Mesenteric fat pad (tissue), 1 donor: ENCODE results near the gene KRTAP5-5. TPM values are rescaled to one million over a fixed set of nuclear protein-coding genes. Genes with fewer than 3 reads are reported as not detected.
"Not testable (repeated sequence)": the region's sequence is repeated elsewhere in the genome, so short reads cannot be mapped to it uniquely, and the experiment has no call there.

Source experiments
- DNase-seq: peaks from one replicate; pipeline ENCODE4 v3.0.0-alpha.2; 2020; ENCODE audit warnings: low spot score
- long read RNA-seq: library from polyadenylated mRNA; unstranded; transcript quantifications from one replicate; pipeline ENCODE4 v2.0.0, GENCODE V29; 2020
- total RNA-seq: library from RNA; stranded (reverse); fragmentation: NEBNext Ultra II Directional; extraction: Animal tissue kit (Norgen Biotek cat#: 25700); gene quantifications from one replicate; pipeline ENCODE4 v1.2.1, GENCODE V29; 2021
- donor health status: DM: yes; HTN: yes; CAD: no.

The KRTAP5-5 gene, protein sequence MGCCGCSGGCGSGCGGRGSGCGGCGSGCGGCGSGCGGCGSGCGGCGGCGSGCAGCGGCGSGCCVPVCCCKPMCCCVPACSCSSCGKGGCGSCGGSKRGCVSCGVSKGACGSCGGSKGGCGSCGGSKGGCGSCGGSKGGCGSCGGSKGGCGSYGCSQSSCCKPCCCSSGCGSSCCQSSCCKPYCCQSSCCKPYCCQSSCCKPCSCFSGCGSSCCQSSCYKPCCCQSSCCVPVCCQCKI
- total RNA-seq, result not detected
- long read RNA-seq, result 0 reads

DNA sequence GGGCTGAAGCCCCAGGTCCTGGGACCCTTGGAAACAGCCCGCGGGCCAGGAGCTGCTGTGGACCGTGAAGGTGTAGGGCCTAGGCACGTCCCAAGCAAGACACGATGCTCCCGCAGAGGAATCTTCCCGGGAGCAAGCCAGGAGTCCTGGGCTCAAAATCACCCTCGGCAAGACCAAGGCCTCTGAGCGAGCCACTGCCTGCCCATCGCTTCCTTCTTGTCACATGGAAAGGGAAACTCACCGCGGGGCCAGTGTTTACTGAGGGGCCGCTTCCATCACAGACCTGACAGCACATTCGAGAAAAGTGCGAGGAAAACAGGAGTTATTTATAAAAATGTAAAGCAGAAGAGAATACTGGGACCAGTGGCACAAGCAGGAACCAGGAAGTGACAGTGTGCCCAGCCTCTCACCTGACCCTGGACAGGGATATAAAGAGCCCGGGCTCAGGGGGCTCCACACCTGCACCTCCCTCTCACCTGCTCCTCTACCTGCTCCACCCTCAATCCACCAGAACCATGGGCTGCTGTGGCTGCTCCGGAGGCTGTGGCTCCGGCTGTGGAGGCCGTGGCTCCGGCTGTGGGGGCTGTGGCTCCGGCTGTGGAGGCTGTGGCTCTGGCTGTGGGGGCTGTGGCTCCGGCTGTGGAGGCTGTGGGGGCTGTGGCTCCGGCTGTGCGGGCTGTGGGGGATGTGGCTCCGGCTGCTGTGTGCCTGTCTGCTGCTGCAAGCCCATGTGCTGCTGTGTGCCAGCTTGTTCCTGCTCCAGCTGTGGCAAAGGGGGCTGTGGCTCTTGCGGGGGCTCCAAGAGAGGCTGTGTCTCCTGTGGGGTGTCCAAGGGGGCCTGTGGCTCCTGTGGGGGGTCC, at the start of gene KRTAP5-5:
Gene KRTAP5-5, plus strand, starts transcription at position 450 of the 860 bp plus-strand sequence. Its CDS starts 66 bp downstream, at position 516.
- no peak for DNase-seq

DNA sequence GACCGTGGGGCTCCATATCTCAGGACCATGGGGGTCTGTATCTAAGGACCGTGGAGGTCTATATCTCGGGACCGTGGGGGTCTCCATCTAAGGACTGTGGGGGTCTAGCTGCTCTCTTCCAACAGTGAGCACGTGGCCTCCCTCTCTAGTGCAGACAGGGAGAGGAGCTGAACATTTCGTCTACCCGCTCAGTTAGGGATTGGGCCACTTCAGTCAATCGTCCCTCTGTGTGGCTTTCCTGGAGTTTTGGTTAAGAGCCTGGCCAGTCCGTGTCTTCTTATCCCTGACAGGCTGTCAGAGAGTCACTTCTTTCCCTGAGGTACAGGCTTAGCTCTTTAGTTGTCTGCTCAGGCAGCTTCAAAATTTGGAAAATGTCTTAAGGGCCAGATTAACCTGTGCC, 47.6 kb upstream of the KRTAP5-5 start:
- DNase-seq, result no peak

DNA sequence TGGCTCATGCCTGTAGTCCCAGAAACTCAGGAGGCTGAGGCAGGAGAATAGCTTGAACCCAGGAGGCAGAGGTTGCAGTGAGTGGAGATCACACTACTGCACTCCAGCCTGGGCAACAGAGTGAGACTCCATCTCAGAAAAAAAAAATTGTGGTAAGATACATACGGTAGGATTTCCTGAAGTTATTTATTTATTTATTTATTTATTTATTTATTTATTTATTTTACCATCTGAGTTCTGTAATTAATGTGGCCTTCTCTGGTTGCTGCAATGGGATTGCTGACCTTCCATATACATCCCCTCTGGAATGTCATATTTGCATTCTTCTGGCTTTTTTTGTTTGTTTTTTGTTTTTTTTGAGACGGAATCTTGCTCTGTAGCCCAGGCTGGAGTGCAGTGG, 46.7 kb upstream of the KRTAP5-5 start:
- not testable (repeated sequence) for DNase-seq

DNA sequence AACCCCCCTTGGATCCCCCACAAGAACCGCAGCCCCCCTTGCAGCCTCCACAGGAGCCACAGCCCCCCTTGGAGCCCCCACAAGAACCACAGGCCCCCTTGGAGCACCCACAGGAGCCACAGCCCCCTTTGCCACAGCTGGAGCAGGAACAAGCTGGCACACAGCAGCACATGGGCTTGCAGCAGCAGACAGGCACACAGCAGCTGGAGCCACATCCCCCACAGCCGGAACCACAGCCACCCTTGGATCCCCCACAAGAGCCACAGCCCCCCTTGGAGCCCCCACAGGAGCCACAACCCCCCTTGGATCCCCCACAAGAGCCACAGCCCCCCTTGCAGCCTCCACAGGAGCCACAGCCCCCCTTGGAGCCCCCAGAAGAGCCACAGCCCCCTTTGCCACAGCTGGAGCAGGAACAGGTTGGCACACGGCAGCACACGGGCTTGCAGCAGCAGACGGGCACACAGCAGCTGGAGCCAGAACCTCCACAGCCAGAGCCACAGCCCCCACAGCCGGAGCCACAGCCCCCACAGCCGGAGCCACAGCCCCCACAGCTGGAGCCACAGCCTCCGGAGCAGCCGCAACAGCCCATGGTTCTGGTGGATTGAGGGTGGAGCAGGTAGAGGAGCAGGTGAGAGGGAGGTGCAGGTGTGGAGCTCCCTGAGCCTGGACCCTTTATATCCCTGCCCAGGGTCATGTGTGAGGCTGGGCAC, 44.8 kb upstream of the KRTAP5-5 start, which contains the start of gene KRTAP5-1:
Gene KRTAP5-1, minus strand, starts transcription at position 623 of the 710 bp plus-strand sequence. Its CDS starts 34 bp downstream, at position 589.
- not testable (repeated sequence) for DNase-seq

DNA sequence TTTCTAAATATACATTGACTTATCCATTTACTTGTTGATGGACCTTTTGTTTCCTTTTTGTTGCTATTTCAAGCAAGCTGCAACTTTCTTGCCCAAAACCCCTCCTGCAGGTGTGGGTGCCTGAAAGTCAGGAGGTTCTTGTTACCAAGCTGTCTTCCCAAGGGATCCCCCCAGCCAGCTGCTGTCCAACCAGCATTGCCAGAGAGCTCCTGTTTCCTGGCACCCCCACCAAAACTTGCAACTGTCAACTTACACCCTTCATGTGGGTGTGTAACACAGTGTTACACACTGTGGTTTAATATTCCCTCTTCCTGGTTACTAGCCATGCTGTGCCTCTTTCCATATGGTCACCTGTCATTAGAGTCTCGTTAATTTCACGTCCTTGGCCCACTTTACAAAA, 42.9 kb upstream of the KRTAP5-5 start:
- DNase-seq, result no peak

DNA sequence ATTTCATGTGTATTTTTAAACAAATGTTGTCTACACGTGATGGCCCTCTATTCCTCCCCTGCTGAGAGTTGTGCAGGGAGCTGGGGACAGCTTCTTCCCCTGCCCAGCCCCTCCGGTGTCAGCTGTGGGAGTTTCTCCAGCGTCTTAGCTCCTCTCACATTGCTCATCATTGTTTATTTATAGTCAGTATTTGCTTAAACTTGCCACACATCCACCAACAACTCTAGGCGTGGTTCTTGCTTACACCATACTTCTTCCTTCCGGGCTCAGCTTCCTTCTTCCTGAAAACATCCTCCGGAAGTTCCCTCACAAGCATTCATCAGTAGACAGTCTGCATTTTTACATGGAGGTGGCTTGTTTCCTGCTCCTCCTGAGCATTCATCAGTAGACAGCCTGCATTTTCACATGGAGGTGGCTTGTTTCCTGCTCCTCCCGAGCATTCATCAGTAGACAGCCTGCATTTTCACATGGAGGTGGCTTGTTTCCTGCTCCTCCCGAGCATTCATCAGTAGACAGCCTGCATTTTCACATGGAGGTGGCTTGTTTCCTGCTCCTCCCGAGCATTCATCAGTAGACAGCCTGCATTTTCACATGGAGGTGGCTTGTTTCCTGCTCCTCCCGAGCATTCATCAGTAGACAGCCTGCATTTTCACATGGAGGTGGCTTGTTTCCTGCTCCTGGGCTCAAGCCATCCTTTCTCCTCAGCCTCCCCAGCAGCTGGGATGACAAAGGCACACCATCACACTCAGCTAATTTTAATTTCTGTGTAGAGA, 40.2 kb upstream of the KRTAP5-5 start:
- DNase-seq, result not testable (repeated sequence)

DNA sequence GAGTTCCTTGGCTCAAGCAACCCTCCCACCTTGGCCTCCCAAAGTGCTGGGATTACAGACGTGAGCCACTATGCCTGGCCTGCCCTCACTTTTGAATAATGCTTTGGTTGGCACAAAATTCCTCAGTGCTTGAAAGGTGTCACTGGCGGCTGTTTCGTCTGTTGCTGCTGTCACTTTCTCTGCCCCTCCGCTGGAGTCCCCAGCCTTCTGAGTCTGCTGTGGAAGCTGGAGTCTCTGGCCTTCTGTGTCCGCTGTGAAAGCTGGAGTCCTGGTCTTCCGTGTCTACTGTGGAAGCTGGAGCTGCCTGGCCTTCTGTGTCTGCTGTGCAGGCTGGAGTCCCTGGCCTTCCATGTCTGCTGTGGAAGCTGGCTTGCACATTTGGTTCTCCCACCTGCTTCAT, 39.6 kb upstream of the KRTAP5-5 start:
- no peak for DNase-seq

DNA sequence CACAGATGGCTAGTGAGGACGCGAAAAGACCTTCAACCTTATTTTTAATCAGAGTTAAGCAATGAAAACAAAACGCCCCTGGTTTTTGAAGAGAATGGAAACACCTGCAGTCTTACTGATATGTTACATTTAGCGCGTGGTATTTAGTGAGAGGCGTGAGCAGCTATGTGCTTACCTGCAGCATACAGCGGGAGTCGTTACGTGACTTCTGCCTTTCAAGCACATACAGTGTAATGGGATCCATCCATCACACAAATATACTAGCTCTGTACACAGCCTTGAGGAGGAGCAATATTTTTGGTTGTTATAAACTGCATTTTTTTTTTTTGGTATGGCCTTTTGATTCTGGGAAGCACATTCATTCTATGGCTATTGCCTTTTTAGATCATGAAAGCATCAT, 36.9 kb upstream of the KRTAP5-5 start:
- DNase-seq, result no peak

DNA sequence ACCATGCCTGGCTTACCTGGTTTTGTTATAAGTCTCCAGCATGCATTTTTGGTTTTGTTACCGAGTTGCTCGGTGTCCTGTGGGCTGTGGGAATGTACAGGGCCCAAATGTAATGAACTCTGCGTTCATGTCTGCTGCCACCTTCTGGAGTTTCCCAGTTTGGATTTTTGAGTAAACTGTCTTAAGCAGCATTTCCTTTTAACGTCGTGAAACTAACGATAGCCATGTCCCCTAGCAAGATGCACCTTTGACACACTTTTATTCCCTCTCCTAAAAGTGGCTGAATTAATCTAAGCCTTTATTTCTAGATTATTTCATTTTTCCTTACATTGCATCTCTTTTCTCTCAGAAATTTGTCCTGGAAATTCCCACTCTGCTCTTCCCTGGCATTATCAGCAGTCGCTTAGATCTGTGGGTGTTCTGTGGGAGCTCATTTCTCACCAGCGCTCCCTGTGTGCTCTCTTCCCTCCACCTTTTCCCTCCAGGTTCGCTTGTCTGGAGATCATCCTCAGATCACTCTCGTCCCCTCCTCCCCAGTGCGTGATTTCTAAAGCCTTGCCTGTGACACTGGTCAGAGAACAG, 33.5 kb upstream of the KRTAP5-5 start:
- not testable (repeated sequence) for DNase-seq

DNA sequence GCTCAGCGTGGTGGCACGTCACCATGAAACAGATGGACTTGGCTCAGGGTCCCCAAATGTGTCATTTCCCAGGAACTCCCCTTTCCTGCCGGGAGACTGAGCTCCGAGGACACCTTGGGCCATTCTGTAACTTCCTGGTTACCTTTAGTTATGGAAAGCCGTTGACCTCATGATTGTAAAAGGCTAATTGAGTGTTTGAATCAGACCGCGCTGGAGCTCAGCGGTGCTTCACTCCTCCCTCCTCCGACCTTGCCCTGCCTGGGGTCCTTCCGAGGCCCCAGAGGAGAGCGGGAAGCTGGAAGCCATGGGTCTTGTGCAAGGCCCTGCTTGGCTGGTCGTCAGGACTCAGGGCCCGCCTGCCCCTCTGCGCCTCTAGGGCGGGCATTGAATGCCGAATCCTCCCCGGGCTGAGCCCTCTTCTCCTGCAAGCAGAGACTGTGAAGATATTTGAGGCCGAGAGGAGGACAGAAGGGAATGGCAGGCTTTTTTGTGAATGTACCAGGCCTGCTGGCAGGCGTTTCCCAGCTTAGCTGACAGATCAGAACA, 32.9 kb upstream of the KRTAP5-5 start:
- DNase-seq, result not testable (repeated sequence)

DNA sequence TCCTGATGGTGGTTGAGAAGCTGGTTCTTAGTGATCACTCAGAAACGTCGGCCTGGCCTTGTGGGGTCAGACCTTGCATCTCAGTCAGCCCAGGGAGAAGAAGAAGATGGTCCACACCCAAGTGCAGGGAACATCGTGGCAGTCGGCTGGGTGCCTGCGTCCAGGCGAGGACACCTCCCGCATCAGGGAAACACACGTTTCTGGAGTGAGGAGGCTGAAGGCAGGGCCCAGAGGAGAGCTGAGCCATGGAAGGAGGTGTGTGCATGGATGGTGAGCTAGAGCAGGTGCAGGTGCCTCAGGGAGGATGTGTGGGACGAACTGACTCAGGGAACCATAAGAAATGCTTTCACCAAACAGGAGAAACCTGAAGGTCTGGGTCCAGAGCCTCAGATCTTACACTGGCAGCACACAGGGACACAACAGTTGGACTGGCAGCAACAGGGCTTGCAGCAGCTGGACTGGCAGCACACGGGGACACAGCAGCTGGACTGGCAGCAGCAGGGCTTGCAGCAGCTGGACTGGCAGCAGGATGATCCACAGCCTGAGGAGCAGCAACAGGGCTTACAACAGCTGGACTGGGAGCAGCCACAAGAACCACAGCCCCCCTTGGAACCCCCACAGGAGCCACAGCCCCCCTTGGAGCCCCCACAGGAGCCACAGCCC, 32.1 kb upstream of the KRTAP5-5 start:
- DNase-seq, result no peak

DNA sequence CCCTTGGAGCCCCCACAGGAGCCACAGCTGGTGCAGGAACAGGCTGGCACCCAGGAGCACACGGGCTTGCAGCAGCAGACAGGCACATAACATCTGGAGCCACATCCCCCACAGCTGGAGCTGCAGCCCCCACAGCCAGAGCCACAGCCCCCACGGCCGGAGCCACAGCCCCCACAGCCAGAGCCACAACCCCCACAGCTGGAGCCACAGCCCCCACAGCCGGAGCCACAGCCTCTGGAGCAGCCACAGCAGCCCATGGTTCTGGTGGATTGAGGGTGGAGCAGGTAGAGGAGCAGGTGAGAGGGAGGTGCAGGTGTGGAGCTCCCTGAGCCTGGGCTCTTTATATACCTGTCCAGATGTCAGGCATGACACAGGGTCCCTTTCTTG, 31.6 kb upstream of the KRTAP5-5 start, which contains the start of gene KRTAP5-2:
Gene KRTAP5-2, minus strand, starts transcription at position 301 of the 387 bp plus-strand sequence. Its CDS starts 44 bp downstream, at position 257.
- DNase-seq, result no peak

DNA sequence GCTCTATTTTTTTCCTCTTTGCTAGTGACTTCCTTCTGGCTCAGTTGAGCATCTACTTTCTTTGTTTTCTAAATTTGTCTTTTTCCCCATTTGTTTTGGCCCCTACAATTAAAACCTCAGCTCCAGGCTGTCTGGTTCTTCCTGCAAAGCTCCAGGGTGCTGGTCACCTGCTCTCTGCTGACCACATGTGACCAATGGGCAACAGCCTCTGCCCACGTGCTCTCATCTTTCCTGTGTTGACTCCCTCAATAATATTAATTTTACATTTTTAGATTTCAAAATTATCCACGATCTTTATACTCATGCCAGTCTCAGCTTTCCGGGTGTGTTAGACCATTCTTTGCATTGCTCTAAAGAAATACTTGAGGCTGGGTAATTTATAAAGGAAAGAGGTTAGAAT, 31.2 kb upstream of the KRTAP5-5 start:
- DNase-seq, result not testable (repeated sequence)

DNA sequence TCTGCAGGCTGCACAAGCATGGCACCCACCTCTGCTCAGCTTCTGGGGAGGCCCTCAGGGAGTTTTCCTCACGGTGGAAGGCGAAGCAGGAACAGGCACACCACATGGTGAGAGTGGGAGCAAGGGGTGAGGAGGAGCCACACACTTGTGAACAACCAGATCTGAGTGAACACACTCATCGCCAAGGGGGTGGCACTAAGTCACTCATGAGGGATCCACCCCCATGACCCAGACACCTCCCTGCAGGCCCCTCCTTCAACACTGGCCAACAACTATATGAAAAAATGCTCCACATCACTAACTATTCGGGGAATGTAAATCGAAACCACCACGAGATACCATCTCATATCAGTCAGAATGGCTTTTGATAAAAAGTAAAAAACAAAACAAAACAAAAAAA, 30.8 kb upstream of the KRTAP5-5 start:
- DNase-seq, result no peak

DNA sequence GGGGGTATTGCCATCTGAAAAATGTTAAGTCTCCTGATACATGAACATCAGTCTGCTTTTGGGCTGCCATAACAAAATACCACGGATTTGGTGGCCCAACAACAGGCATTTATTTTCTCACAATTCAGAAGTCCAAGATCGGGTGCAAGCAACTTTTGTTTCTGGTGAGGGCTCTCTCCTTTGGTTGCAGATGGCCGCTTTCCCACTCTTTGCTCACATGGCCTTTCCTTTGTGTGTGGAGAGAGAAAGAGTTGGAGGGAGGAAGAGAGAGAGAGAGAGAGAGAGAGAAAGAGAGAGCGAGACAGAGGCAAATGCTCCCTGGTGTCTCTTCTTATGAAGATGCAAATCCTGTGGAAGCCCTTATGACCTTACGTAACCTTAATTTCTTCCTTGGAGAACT, 28.9 kb upstream of the KRTAP5-5 start:
- DNase-seq, result no peak

DNA sequence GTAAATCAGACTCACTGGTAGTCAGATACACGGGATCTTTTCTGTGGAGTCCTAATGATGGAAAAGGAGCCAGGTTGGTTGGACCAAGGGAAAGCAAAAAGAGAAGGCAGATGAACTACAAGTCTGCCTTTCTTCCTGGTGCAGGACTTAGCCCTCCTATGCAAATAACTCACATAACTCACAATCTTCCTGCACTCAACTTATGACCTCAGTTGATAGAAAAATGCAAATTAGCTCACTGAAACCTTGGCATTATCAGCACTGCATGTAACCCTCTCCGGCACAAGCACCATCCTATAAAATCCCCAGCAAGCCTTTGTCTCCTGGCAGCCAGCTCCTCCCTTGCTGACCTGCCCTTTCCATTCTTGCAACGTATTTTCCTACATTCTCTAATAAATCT, 27.9 kb upstream of the KRTAP5-5 start:
- not testable (repeated sequence) for DNase-seq

DNA sequence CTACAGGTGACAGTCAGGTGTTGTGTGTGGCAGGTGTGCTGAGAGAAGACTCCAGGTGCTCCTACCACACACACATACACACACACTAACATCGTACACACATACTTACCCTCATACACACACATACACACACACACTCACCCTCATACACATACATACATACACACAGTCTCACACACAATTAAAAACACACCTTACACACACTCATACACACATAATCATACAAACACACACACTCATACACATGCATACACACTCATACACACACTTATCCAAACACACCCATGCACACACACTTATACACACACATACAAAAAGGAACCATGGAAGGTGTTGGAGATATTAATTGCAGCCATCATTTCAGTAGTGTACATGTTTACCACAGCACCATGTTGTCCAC, 25.9 kb upstream of the KRTAP5-5 start:
- no peak for DNase-seq

DNA sequence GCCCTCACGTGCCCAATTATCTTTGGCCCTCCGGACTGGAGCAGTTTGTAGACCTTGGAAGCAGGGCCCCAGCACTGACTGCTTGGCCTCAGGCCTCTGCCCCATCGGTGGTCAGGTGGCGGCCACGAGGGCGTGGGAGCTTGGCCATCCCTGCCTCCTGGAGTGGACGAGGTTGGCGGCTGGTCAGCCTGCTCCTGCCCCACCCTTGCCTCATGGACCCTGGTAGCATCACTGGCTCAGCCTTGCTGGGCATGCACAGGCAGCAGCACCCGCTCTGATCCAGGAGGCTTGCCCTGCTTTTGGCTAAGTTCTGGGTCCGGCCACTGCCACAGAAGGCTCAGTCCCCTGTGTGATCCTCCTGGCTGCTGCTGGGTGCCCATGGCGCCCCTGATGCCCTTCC, 25.4 kb upstream of the KRTAP5-5 start:
- DNase-seq, result no peak

DNA sequence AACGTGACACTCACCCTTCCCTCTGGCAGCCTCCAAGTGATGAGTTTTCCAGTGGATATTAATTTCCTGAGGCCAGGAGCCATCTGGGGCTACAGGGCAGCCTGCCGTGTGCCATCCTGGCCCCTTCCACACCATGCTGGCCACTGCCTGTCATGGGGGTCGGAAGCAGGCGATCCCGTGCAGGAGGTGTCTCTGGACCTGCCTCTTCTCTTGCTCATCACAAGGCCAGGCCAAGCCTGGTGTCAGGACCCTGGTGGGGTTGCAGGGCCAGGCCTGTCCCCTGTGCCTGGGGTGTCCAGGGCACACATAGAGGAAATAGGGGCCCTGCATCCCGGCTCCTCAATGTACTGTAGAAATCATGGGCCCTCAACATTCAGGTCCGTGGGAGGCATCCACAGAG, 24.9 kb upstream of the KRTAP5-5 start:
- DNase-seq, result no peak

DNA sequence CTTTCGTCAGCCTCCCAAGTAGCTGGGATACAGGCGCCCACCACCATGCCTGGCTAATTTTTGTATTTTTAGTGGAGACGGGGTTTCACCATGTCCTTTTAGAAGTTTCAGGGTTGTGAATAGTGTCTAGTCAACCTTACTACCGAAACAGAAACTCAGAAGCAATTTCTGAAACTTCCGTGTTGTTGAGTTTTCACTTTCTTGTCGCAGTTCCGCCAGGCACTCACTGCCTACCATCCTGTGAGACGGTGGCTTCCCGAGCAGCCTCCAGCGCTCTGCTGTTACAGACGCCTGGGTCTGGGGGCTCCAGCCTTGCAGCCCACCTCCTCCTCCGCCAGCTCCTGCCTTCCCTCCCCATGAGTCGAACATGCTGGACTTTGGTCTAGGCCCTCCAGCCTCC, 23.7 kb upstream of the KRTAP5-5 start:
- not testable (repeated sequence) for DNase-seq
